Type B pancreatic cell (in vitro differentiated cells): ENCODE results near the gene MIB1. TPM values are rescaled to one million over a fixed set of nuclear protein-coding genes. Genes with fewer than 3 reads are reported as not detected.

Experiments
- DNase-seq: peaks from one replicate; pipeline ENCODE4 v3.0.0; 2021; ENCODE audit warnings: mixed read lengths; ENCODE audit not compliant: unreplicated experiment; ENCODE audit errors: extremely low spot score
- H3K27ac Mint-ChIP-seq: 2 replicates; pipeline ENCODE4 v1.8.0; 2021; ENCODE audit warnings: mild to moderate bottlenecking, mixed read lengths
- H3K27me3 Mint-ChIP-seq: 2 replicates; pipeline ENCODE4 v1.8.0; 2021; ENCODE audit warnings: mixed read lengths
- H3K36me3 Mint-ChIP-seq: 2 replicates; pipeline ENCODE4 v1.8.0; 2021; ENCODE audit warnings: mixed read lengths
- H3K4me1 Mint-ChIP-seq: one replicate; pipeline ENCODE4 v1.8.0; 2021; ENCODE audit warnings: mixed read lengths; ENCODE audit not compliant: unreplicated experiment
- H3K4me3 Mint-ChIP-seq: 2 replicates; pipeline ENCODE4 v1.8.0; 2021; ENCODE audit warnings: mild to moderate bottlenecking, mixed read lengths
- H3K9me3 Mint-ChIP-seq: 2 replicates; pipeline ENCODE4 v1.8.0; 2021; ENCODE audit warnings: mixed read lengths
- total RNA-seq: library from RNA; stranded (reverse); gene quantifications from 2 replicates; pipeline ENCODE4 v1.2.1, GENCODE V29; 2021; ENCODE audit warnings: low replicate concordance
- TF ChIP-seq, protein P1 (sequence below): fragments of 200-600 bp; sonication (generic); conservative IDR thresholded peaks from 2 replicates; pipeline ENCODE4 v1.5.0; 2021; ENCODE audit warnings: antibody characterized with exemption, mild to moderate bottlenecking

MIB1 gene
- total RNA-seq, 1 donor from 2014 or later, result 65.7 TPM

GRCh38 chr18:21820811-21821143 lies 80.2 kb downstream of the MIB1 start:
- no peaks in the 10 kb centered on the region for H3K9me3 Mint-ChIP-seq
- TF ChIP-seq, protein P1, sequence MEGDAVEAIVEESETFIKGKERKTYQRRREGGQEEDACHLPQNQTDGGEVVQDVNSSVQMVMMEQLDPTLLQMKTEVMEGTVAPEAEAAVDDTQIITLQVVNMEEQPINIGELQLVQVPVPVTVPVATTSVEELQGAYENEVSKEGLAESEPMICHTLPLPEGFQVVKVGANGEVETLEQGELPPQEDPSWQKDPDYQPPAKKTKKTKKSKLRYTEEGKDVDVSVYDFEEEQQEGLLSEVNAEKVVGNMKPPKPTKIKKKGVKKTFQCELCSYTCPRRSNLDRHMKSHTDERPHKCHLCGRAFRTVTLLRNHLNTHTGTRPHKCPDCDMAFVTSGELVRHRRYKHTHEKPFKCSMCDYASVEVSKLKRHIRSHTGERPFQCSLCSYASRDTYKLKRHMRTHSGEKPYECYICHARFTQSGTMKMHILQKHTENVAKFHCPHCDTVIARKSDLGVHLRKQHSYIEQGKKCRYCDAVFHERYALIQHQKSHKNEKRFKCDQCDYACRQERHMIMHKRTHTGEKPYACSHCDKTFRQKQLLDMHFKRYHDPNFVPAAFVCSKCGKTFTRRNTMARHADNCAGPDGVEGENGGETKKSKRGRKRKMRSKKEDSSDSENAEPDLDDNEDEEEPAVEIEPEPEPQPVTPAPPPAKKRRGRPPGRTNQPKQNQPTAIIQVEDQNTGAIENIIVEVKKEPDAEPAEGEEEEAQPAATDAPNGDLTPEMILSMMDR, result no peak
- H3K36me3 Mint-ChIP-seq, result peaks cover 12% of the 10 kb centered on the region
- H3K4me1 Mint-ChIP-seq, result no peaks in the 10 kb centered on the region
- no peaks in the 10 kb centered on the region for H3K27me3 Mint-ChIP-seq
- H3K27ac Mint-ChIP-seq, result no peak overlapping the region
- DNase-seq, result no peak
- H3K4me3 Mint-ChIP-seq, result no peak overlapping the region

DNA sequence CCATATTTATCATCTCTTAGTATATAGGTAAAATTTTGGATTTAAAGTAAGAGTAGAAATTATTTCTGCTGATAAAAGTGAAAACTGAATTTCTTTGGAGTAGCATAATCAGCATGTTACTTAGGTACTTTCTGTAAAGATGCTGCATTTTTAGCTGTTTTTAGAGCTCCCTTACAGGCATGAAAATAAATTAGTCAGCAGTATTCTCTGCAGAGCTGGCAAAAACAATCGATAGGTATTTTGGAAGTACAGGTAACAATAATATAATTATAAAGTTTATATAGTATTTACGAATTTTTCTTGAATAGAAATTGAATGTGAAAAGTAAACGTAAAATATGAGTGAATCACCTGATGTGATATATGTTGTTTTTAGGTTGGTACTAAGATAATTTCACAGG lies 83.3 kb downstream of the MIB1 start:
- DNase-seq, result no peak
- H3K36me3 Mint-ChIP-seq, result peaks cover 9% of the 10 kb centered on the region
- TF ChIP-seq, protein P1, result no peak
- no peaks in the 10 kb centered on the region for H3K4me1 Mint-ChIP-seq
- no peak overlapping the region for H3K27ac Mint-ChIP-seq
- no peaks in the 10 kb centered on the region for H3K27me3 Mint-ChIP-seq
- no peak overlapping the region for H3K4me3 Mint-ChIP-seq
- H3K9me3 Mint-ChIP-seq, result no peaks in the 10 kb centered on the region

- Mint-ChIP-seq H3K27ac (no peak overlapping the region), H3K27me3 (no peaks in the 10 kb centered on the region), H3K36me3 (peaks cover 9% of the 10 kb centered on the region), H3K9me3 (no peaks in the 10 kb centered on the region), H3K4me3 (no peak overlapping the region), H3K4me1 (no peaks in the 10 kb centered on the region)
- DNase-seq, result no peak
- TF ChIP-seq, protein P1, result no peak
Measured at GRCh38 chr18:21826196-21826595, 85.6 kb downstream of the MIB1 start.

DNA sequence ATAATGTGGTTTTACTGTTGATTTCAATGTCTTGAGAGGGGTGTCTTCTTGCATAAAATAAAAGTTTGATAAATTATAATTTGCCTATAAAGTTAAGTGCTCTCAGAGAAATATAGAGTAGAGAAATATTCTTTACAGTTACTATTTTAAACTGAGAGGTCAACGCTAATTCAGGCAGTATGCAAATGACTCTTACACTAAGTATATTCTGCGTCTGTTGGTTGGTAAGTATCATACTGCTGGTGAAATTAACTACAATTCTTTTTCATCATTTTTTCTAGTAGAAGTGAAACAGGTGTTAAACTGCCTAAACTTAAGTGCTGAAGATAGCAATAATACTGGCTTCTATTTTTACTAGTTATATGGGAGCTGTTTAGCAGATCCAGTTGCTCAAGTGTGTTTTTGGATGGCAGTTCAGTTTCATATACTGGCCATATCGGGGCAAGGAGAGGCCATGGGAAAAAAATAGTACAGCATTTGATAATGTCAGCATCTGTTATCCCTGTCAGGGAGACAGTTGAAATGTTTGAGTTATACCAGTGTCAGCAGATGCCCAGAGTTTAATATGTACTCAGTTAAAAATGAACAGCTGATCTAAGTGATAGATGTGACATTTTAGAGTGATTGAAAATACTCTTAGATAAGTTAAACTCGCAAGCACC lies 86.2 kb downstream of the MIB1 start:
- peaks cover 9% of the 10 kb centered on the region for H3K36me3 Mint-ChIP-seq
- no peak for DNase-seq
- H3K27ac Mint-ChIP-seq, result no peak overlapping the region
- TF ChIP-seq, protein P1, result no peak
- no peaks in the 10 kb centered on the region for H3K4me1 Mint-ChIP-seq
- no peaks in the 10 kb centered on the region for H3K27me3 Mint-ChIP-seq
- no peaks in the 10 kb centered on the region for H3K9me3 Mint-ChIP-seq
- H3K4me3 Mint-ChIP-seq, result no peak overlapping the region

- Mint-ChIP-seq H3K4me3 (no peak overlapping the region), H3K27ac (no peak overlapping the region), H3K27me3 (no peaks in the 10 kb centered on the region), H3K36me3 (peaks cover 7% of the 10 kb centered on the region), H3K9me3 (no peaks in the 10 kb centered on the region), H3K4me1 (no peaks in the 10 kb centered on the region)
- DNase-seq, result no peak
- TF ChIP-seq, protein P1, result no peak
Measured at GRCh38 chr18:21830532-21830931, 89.9 kb downstream of the MIB1 start.

DNA sequence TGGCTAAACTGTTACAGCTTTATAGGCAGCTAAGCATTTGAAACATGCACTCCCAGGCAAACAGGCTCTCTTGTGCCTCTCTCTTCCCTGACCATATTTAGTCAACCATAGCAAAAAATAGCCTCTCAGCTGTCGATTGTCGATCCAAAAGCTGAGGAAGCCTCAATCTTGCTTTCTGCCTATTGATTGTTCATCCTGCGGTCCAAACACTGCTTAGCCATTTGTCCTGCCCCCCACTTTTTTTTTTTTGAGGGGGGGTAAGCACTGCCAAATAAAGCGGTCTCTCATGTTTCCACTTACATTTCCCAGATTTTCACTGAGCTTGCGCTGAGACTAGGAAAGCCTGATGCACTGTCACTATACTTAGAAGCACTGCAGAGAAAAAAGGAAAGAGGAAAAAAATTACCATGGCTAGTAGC lies 90.8 kb downstream of the MIB1 start:
- H3K4me3 Mint-ChIP-seq, result no peak overlapping the region

More for the DNA sequence above, 90.8 kb downstream of the MIB1 start:
- TF ChIP-seq, protein P1, result no peak
- no peak for DNase-seq
- Mint-ChIP-seq H3K27me3 (no peaks in the 10 kb centered on the region), H3K4me1 (no peaks in the 10 kb centered on the region), H3K27ac (no peak overlapping the region), H3K36me3 (peaks cover 7% of the 10 kb centered on the region), H3K9me3 (no peaks in the 10 kb centered on the region)
